Measurements from ENCODE around the gene UNC13A.
"Not testable (repeated sequence)": the region's sequence is repeated elsewhere in the genome, so short reads cannot be mapped to it uniquely, and the experiment has no call there.

UNC13A gene

DNA sequence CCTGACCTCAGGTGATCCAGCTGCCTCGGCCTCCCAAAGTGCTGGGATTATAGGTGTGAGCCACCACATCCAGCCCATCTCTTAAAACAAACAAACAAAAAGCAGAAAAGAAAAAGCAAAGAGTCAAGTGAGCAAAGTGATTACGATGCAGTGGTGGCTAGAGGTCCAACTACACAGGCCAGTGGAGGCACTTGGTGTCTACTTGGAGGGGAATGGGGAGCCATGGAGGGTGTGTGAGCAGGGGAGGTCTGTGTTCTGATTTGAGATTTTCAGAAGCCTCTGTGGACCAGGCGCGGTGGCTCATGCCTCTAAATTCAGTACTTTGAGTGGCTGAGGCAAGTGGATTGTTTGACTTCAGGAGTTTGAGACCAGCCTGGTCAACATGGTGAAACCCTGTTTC, 126.1 kb downstream of the UNC13A start:
- no peak for DNase-seq

DNA sequence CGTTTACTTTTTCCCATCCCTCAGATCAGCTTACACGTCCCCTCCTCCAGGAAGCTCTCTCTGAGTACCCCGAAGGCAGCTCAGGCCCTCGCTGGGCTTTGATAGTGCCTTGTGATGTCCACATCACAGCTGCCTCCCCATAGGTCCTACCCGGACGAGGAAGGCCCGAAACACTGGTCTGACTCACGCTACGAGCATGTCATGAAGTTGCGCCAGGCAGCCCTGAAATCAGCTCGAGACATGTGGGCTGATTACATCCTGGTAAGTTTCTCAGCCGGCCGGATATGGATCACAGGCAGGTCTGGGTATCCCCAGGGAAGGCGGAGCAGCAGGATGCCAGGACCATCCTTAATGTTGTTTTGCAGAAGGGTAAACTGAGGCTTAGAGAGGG, 128.0 kb downstream of the UNC13A start:
- DNase-seq, result no peak

- DNase-seq, result no peak
These were observed 130.7 kb downstream of the UNC13A start for GRCh38 chr19:17557466-17557865.

DNA sequence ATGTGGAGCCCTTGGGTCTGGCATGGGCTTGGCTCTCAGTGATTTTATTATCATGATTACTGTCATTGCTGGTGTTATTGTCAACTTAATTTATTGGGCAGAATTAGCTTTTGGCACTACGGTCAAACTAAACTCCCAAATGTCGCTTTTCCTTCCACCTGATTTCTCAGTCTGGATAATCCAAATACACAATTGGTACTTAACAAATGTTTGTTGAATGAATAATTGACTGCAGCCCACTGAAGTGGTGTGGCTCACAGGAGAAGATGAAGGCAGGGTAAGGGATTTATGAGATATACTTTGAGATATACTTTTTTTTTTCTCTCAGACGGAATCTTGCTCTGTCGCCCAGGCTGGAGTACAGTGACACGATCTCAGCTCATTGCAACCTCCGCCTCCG, 131.2 kb downstream of the UNC13A start:
- DNase-seq, result no peak

GRCh38 chr19:17555929-17556813, 132.0 kb downstream of the UNC13A start:
- DNase-seq, result no peak

GRCh38 chr19:17555480-17555928, 132.7 kb downstream of the UNC13A start, which contains the start of gene COLGALT1:
Gene COLGALT1 (plus strand): TSS chr19:17555649. CDS start chr19:17555714, 65 bp downstream.
- DNase-seq, result peak; percentile 84

DNA sequence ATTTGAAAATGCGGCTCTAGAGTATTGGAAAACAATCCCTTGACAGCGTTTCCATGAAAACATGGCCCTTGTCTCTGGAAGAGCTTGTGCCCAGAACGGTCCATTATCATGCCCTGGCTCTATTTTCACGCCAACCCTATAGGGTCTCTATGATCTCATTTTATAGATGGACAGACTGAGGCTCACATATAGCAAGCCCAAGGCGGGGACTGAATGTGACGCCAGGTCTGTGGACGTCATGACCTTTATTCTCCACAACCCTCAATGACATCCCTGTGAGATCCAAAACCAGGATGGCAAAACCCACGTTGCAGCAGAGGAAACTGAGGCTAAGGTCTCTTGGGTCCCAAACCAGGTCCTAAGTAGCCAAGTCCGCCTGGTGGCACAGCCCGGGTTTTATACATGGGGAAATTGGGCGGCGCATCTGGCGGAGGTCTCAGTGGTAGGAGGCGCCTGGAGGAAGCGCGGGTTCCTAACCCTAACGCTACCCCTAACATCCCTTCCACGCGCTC, 133.1 kb downstream of the UNC13A start:
- DNase-seq, result no peak

GRCh38 chr19:17553256-17553655, 134.9 kb downstream of the UNC13A start:
- DNase-seq, result peak; percentile 23

- DNase-seq, result not testable (repeated sequence)
These were observed 135.4 kb downstream of the UNC13A start for GRCh38 chr19:17552735-17553134.

All from NCI-H1694 treated with DMSO at 0.1 percent for 48 hours (cell line).